ENCODE results near the gene PRKCA. TPM values are rescaled to one million over a fixed set of nuclear protein-coding genes. Genes with fewer than 3 reads are reported as not detected.
A peak's percentile ranks its signal among the peaks of the same experiment; 100 is the strongest.

The PRKCA gene
- total and polyA plus RNA-seq, 9 of the 15 experiments (the other 6 are each of a cell fraction or from before 2014, with no cell fraction given) = 3.2 to 33.0 (median 17.8) TPM

- peak; percentile 72 for TF ChIP-seq RFX1 (IDR thresholded peaks at IDR 0.05)
- no peak for TF ChIP-seq ATF1 (CRISPR knock-in tag; IDR thresholded peaks at IDR 0.05)
- no peak for TF ChIP-seq ATF1 (tag; IDR thresholded peaks at IDR 0.05)
- TF ChIP-seq BRD4 (IDR thresholded peaks at IDR 0.05) = no peak
- Histone ChIP-seq H3K9me1 (ENCODE audit: control insufficient read depth, insufficient read depth, low read length) (no peaks in the 10 kb centered on the region), H3K27ac (ENCODE audit: extremely low read depth, low read depth, low read length) (no peak overlapping the region), H2AFZ (ENCODE audit: low read depth, low read length) (no peak overlapping the region), H3K4me1 (replicated peaks in 1 of 2; ENCODE audit: control insufficient read depth in 2 of 2, insufficient read depth in 2 of 2, low read length in 2 of 2) (no peaks in the 10 kb centered on the region), H3K4me2 (ENCODE audit: insufficient read depth, low read length) (no peak overlapping the region), H3K79me2 (ENCODE audit: control insufficient read depth, insufficient read depth, low read length) (no peaks in the 10 kb centered on the region), H3K9me3 (replicated peaks; ENCODE audit: control insufficient read depth, insufficient read depth, low read depth, low read length) (no peaks in the 10 kb centered on the region), H3K27me3 (ENCODE audit: control insufficient read depth in 2 of 2, insufficient read depth in 2 of 2, low read length in 2 of 2) (no peaks in the 10 kb centered on the region), H4K20me1 (replicated peaks; ENCODE audit: control insufficient read depth, insufficient read depth, low read length) (no peaks in the 10 kb centered on the region; the same call in 1 of the 2 replicates), H3K9ac (ENCODE audit: insufficient read depth in 1 of 2, low read depth in 2 of 2, low read length in 2 of 2) (no peak overlapping the region), H3K4me3 (no peak overlapping the region), H3K36me3 (ENCODE audit: control insufficient read depth, insufficient read depth, low read length) (no peaks in the 10 kb centered on the region; the same call in 2 of the 3 replicates)
- 53% methylated on average over 2 of the region's 2 CpGs for WGBS (ENCODE audit: insufficient coverage, low coverage, missing lambda C conversion rate)
- BruUV-seq (replicated peaks) = no TSS peak
- FAIRE-seq (no peak), DNase-seq (ENCODE audit: extremely low read depth in 1 of 4, low spot score in 3 of 4) (no peak), ATAC-seq (no peak)
- in situ Hi-C loops (cut with MboI) = no loop called here
- intact Hi-C loops (cut with micrococcal nuclease) = no loop called here
- CTCF ChIA-PET (ENCODE audit: low intra/inter-chr PET ratio) = no interaction called here
- POLR2A ChIA-PET = interaction anchor here (0.6 to 0.8 kb wide), 2 partner anchors 88 to 357 kb away, joined by 3 read pairs; no protein-coding TSS in a partner anchor
These were observed 402.6 kb downstream of the PRKCA start for GRCh38 chr17:66704858-66705520.

GRCh38 chr17:66706851-66707450 is 404.5 kb downstream of the PRKCA start:
- in situ Hi-C loops (cut with MboI) (no loop called here), intact Hi-C loops (cut with micrococcal nuclease) (no loop called here)
- Histone ChIP-seq H2AFZ (ENCODE audit: low read depth, low read length) (no peak overlapping the region), H3K9me3 (replicated peaks; ENCODE audit: control insufficient read depth, insufficient read depth, low read depth, low read length) (no peaks in the 10 kb centered on the region), H3K4me1 (replicated peaks in 1 of 2; ENCODE audit: control insufficient read depth in 2 of 2, insufficient read depth in 2 of 2, low read length in 2 of 2) (no peaks in the 10 kb centered on the region), H3K4me3 (no peak overlapping the region), H3K79me2 (ENCODE audit: control insufficient read depth, insufficient read depth, low read length) (no peaks in the 10 kb centered on the region), H3K4me2 (ENCODE audit: insufficient read depth, low read length) (no peak overlapping the region), H3K36me3 (ENCODE audit: control insufficient read depth, insufficient read depth, low read length) (no peaks in the 10 kb centered on the region; the same call in 2 of the 3 replicates), H3K9me1 (ENCODE audit: control insufficient read depth, insufficient read depth, low read length) (no peaks in the 10 kb centered on the region), H3K9ac (ENCODE audit: insufficient read depth in 1 of 2, low read depth in 2 of 2, low read length in 2 of 2) (no peak overlapping the region), H4K20me1 (replicated peaks; ENCODE audit: control insufficient read depth, insufficient read depth, low read length) (no peaks in the 10 kb centered on the region; the same call in 1 of the 2 replicates), H3K27me3 (ENCODE audit: control insufficient read depth in 2 of 2, insufficient read depth in 2 of 2, low read length in 2 of 2) (no peaks in the 10 kb centered on the region), H3K27ac (ENCODE audit: extremely low read depth, low read depth, low read length) (no peak overlapping the region)
- POLR2A ChIA-PET = no interaction called here
- no peak for TF ChIP-seq XRCC3 (IDR thresholded peaks at IDR 0.05)
- ATAC-seq = no peak
- no peak for FAIRE-seq
- DNase-seq (ENCODE audit: extremely low read depth in 1 of 4, low spot score in 3 of 4) = no peak
- WGBS (ENCODE audit: insufficient coverage, low coverage, missing lambda C conversion rate) = 90% methylated on average over 1 of the region's 1 CpG
- CTCF ChIA-PET (ENCODE audit: low intra/inter-chr PET ratio) = no interaction called here
- BruUV-seq (replicated peaks) = no TSS peak

Data from K562 (cell line).